HCT116 (cell line): Measurements from ENCODE around the gene ENPP4. TPM values are rescaled to one million over a fixed set of nuclear protein-coding genes. Genes with fewer than 3 reads are reported as not detected.

Experiments
- ATAC-seq: fragments of 200-7000 bp; cut with Tn5 transposase; 2 replicates; pipeline ENCODE4 v1.9.1; 2020; ENCODE audit warnings: mild to moderate bottlenecking, moderate library complexity
- BruUV-seq: library from RNA; stranded (reverse); fragments of 400-500 nt; replicated peaks from 2 replicates; lab custom pipeline; 2021; lab: Mats Ljungman, UMichigan
- CTCF ChIA-PET: fragments of 300-600 bp; sonication (Branson Sonifier 250); formaldehyde crosslinking; loops from one replicate; lab custom pipeline; 2021; ENCODE audit warnings: antibody characterized with exemption; lab: Charles Lee
- POLR2A ChIA-PET: fragments of 300-600, 350-600 bp; sonication (Branson Sonifier 250); formaldehyde crosslinking; loops from one replicate; lab custom pipeline; 2021; ENCODE audit warnings: antibody characterized with exemption; lab: Charles Lee
- RAD21 ChIA-PET, 2 experiments: fragments of 300-600 bp; sonication (Branson Sonifier 250); formaldehyde crosslinking; loops; one replicate each; lab custom pipeline; 2023; ENCODE audit warnings: low total read pairs in 2 of 2; ENCODE audit not compliant: uncharacterized antibody in 2 of 2, unreplicated experiment in 2 of 2, low non-redundant PET in 1 of 2; lab: Charles Lee
- DNase-seq: peaks from one replicate; pipeline ENCODE4 v3.0.0-alpha.2; 2010; ENCODE audit warnings: low read depth, low spot score
- H2AFZ ChIP-seq: fragments of 200-600 bp; shearing (Covaris generic), sonication (generic); 2 replicates; pipeline ENCODE4 v1.6.1; 2017; ENCODE audit warnings: low read depth, mixed run types, mixed read lengths, antibody characterized with exemption, low read length; ENCODE audit not compliant: poor library complexity, severe bottlenecking
- H3K27ac ChIP-seq: 2 replicates; pipeline ENCODE4 v1.5.1; 2012; ENCODE audit warnings: low read depth, low read length
- H3K27me3 ChIP-seq: fragments of 200-600 bp; sonication (generic); 2 replicates; pipeline ENCODE4 v1.6.1; 2016; ENCODE audit warnings: mixed run types, low read length, mixed read lengths; ENCODE audit not compliant: insufficient read depth
- H3K36me3 ChIP-seq, 2 experiments: fragments of 200-500 bp in 1 of 2; fragments of 200-600 bp in 1 of 2; sonication (Bioruptor generic) in 1 of 2; sonication (generic) in 1 of 2; 2 replicates each; pipeline versions ENCODE4 v1.5.1 to v1.6.1; 2014 to 2016; ENCODE audit warnings: low read length in 2 of 2, inconsistent platforms in 1 of 2, mixed read lengths in 1 of 2, mixed run types in 1 of 2; ENCODE audit not compliant: insufficient read depth in 2 of 2, control insufficient read depth in 1 of 2
- H3K4me1 ChIP-seq, 2 experiments: fragments of 200-600 bp in 1 of 2; sonication (generic) in 1 of 2; 2 replicates each; pipeline versions ENCODE4 v1.5.1 to v1.6.1; 2012 to 2017; ENCODE audit warnings: low read length in 2 of 2, inconsistent platforms in 1 of 2, mild to moderate bottlenecking in 1 of 2, mixed read lengths in 1 of 2, mixed run types in 1 of 2, moderate library complexity in 1 of 2; ENCODE audit not compliant: insufficient read depth in 2 of 2, control insufficient read depth in 1 of 2
- H3K4me2 ChIP-seq: fragments of 200-600 bp; sonication (generic); 2 replicates; pipeline ENCODE4 v1.6.1; 2017; ENCODE audit warnings: mixed run types, low read length, mixed read lengths
- H3K4me3 ChIP-seq, 2 experiments: fragments of 200-600 bp in 1 of 2; sonication (generic) in 1 of 2; replicated peaks in 1 of 2; 2 replicates each; pipeline ENCODE4 v1.5.1; 2011 to 2016; ENCODE audit warnings: low read length in 2 of 2, control low read depth in 1 of 2, low read depth in 1 of 2, mild to moderate bottlenecking in 1 of 2, mixed read lengths in 1 of 2, mixed run types in 1 of 2
- H3K79me2 ChIP-seq: fragments of 200-600 bp; sonication (generic); 2 replicates; pipeline ENCODE4 v1.6.1; 2017; ENCODE audit warnings: mild to moderate bottlenecking, mixed run types, low read length, moderate library complexity, mixed read lengths; ENCODE audit not compliant: insufficient read depth
- H3K9ac ChIP-seq: fragments of 200-600 bp; sonication (generic); 2 replicates; pipeline ENCODE4 v1.6.1; 2016; ENCODE audit warnings: low read length, mixed read lengths
- H3K9me2 ChIP-seq: fragments of 200-600 bp; sonication (generic), shearing (Covaris generic); 2 replicates; pipeline ENCODE4 v1.6.1; 2017; ENCODE audit warnings: mixed run types, mild to moderate bottlenecking, moderate library complexity; ENCODE audit not compliant: insufficient read depth
- H3K9me3 ChIP-seq, 2 experiments: fragments of 200-500 bp in 1 of 2; fragments of 200-600 bp in 1 of 2; sonication (Bioruptor generic) in 1 of 2; sonication (generic) in 1 of 2; 2 replicates each; pipeline ENCODE4 v1.6.1; 2014 to 2017; ENCODE audit warnings: low read length in 2 of 2, mixed read lengths in 2 of 2, inconsistent platforms in 1 of 2, low read depth in 1 of 2, mild to moderate bottlenecking in 1 of 2, mixed run types in 1 of 2, moderate library complexity in 1 of 2; ENCODE audit not compliant: control insufficient read depth in 1 of 2, insufficient read depth in 1 of 2
- H4K20me1 ChIP-seq: fragments of 200-600 bp; sonication (generic), shearing (Covaris generic); 2 replicates; pipeline ENCODE4 v1.6.1; 2017; ENCODE audit warnings: mixed run types, mild to moderate bottlenecking, moderate library complexity; ENCODE audit not compliant: insufficient read depth
- ATF3 ChIP-seq: IDR thresholded peaks from 2 replicates; pipeline ENCODE4 v1.6.1; 2012
- CBX3 ChIP-seq: IDR thresholded peaks from 2 replicates; pipeline ENCODE4 v1.6.1; 2012; ENCODE audit warnings: low read depth
- CEBPB ChIP-seq: IDR thresholded peaks from 2 replicates; pipeline ENCODE4 v1.6.1; 2012; ENCODE audit warnings: low read depth
- ELF1 ChIP-seq: IDR thresholded peaks from 2 replicates; pipeline ENCODE4 v1.6.1; 2012; ENCODE audit warnings: low read depth, borderline replicate concordance
- EZH2phosphoT487 ChIP-seq: fragments of 200-600 bp; IDR thresholded peaks from 2 replicates; pipeline ENCODE4 v1.6.1; 2018; ENCODE audit warnings: antibody characterized with exemption, borderline replicate concordance
- FOSL1 ChIP-seq: IDR thresholded peaks from 2 replicates; pipeline ENCODE4 v1.6.1; 2012; ENCODE audit warnings: low read depth
- JUND ChIP-seq: IDR thresholded peaks from 2 replicates; pipeline ENCODE4 v1.6.1; 2012
- MAX ChIP-seq: IDR thresholded peaks from 2 replicates; pipeline ENCODE4 v1.6.1; 2012
- POLR2A ChIP-seq: IDR thresholded peaks from 2 replicates; pipeline ENCODE4 v1.7.0; 2011; ENCODE audit warnings: borderline replicate concordance; ENCODE audit not compliant: insufficient read depth, insufficient read length; ENCODE audit errors: extremely low read depth
- POLR2AphosphoS5 ChIP-seq: IDR thresholded peaks from 2 replicates; pipeline ENCODE4 v1.6.1; 2011; ENCODE audit warnings: mild to moderate bottlenecking, low read depth, low read length, moderate library complexity
- RAD21 ChIP-seq: IDR thresholded peaks from 2 replicates; pipeline ENCODE4 v1.6.1; 2012; ENCODE audit warnings: low read depth, mild to moderate bottlenecking
- REST ChIP-seq: IDR thresholded peaks from 2 replicates; pipeline ENCODE4 v1.6.1; 2012; ENCODE audit warnings: low read depth
- SP1 ChIP-seq: IDR thresholded peaks from 2 replicates; pipeline ENCODE4 v1.6.1; 2012; ENCODE audit warnings: low read depth
- SRF ChIP-seq: IDR thresholded peaks from 2 replicates; pipeline ENCODE4 v1.6.1; 2012; ENCODE audit warnings: low read depth
- TCF7L2 ChIP-seq: IDR thresholded peaks from 2 replicates; pipeline ENCODE4 v1.7.0; 2011; ENCODE audit warnings: borderline replicate concordance, inconsistent platforms; ENCODE audit not compliant: insufficient read depth, insufficient read length; ENCODE audit errors: extremely low read depth
- ZFX ChIP-seq: fragments of 450-650 bp; IDR thresholded peaks from 2 replicates; pipeline ENCODE4 v1.6.1; 2017
- intact Hi-C: fragments of 100-400 bp; cut with micrococcal nuclease; formaldehyde crosslinking; loops from 2 replicates; pipeline ENCODE4 v1.10.0; 2022
- total RNA-seq: library from RNA; stranded (reverse); gene quantifications from one replicate; pipeline ENCODE4 v1.2.1, GENCODE V29; 2021; ENCODE audit not compliant: unreplicated experiment

ENPP4 gene
- total RNA-seq, 1 experiment from 2014 or later = 9.6 TPM

GRCh38 chr6:46189726-46190125 is 59.9 kb downstream of the ENPP4 start:
- intact Hi-C loops = no loop called here
- H3K79me2 ChIP-seq = no peaks in the 10 kb centered on the region

GRCh38 chr6:46190889-46191288 is 61.1 kb downstream of the ENPP4 start:
- Histone ChIP-seq H3K9me3 (no peaks in the 10 kb centered on the region), H3K9me2 (no peaks in the 10 kb centered on the region), H3K27ac (no peak overlapping the region), H3K79me2 (no peaks in the 10 kb centered on the region), H2AFZ (no peak overlapping the region), H3K4me1 (no peaks in the 10 kb centered on the region; a peak in 1 of 4 replicates), H3K4me2 (no peak overlapping the region), H4K20me1 (no peaks in the 10 kb centered on the region), H3K4me3 (no peak overlapping the region), H3K9ac (no peak overlapping the region), H3K27me3 (no peaks in the 10 kb centered on the region), H3K36me3 (no peaks in the 10 kb centered on the region)
- ATAC-seq (no peak), DNase-seq (no peak)
- RAD21 ChIA-PET = no interaction called here
- no TSS peak for BruUV-seq
- intact Hi-C loops = no loop called here
- CTCF ChIA-PET = no interaction called here
- POLR2A ChIA-PET = interaction anchor here (0.6 kb wide), 1 partner anchor 425 kb away, joined by 6 read pairs; no protein-coding TSS in a partner anchor
- TF ChIP-seq ZFX = no peak
- no peak for TF ChIP-seq FOSL1
- TF ChIP-seq ATF3 = no peak
- TF ChIP-seq POLR2A = no peak
- no peak for TF ChIP-seq CEBPB
- TF ChIP-seq SP1 = no peak
- no peak for TF ChIP-seq JUND
- no peak for TF ChIP-seq SRF
- TF ChIP-seq RAD21 = no peak
- no peak for TF ChIP-seq MAX
- TF ChIP-seq CBX3 = no peak
- TF ChIP-seq ELF1 = no peak
- no peak for TF ChIP-seq REST
- no peak for TF ChIP-seq POLR2AphosphoS5

More at GRCh38 chr6:46189726-46190125, 59.9 kb downstream of the ENPP4 start:
- Histone ChIP-seq H3K9me3 (no peaks in the 10 kb centered on the region), H3K9me2 (no peaks in the 10 kb centered on the region), H2AFZ (no peak overlapping the region), H3K36me3 (no peaks in the 10 kb centered on the region), H4K20me1 (no peaks in the 10 kb centered on the region), H3K27me3 (no peaks in the 10 kb centered on the region), H3K9ac (no peak overlapping the region), H3K4me1 (no peaks in the 10 kb centered on the region; a peak in 1 of 4 replicates), H3K27ac (no peak overlapping the region), H3K4me2 (no peak overlapping the region), H3K4me3 (no peak overlapping the region)
- TF ChIP-seq ELF1 (no peak), POLR2A (no peak), EZH2phosphoT487 (no peak), ZFX (no peak), TCF7L2 (no peak)
- ChIA-PET CTCF (no interaction called here), RAD21 (no interaction called here), POLR2A (no interaction called here)
- ATAC-seq (no peak), DNase-seq (no peak)
- BruUV-seq = no TSS peak
